H1 (cell line): ENCODE measurements around the gene SLC6A3. TPM values are rescaled to one million over a fixed set of nuclear protein-coding genes. Genes with fewer than 3 reads are reported as not detected.

Source experiments
- E2F6 ChIP-seq: IDR thresholded peaks from 2 replicates; pipeline ENCODE4 v1.6.1; 2012; ENCODE audit warnings: inconsistent platforms
- FOSL1 ChIP-seq: IDR thresholded peaks from 2 replicates; pipeline ENCODE4 v1.6.1; 2011; ENCODE audit warnings: mild to moderate bottlenecking, low read depth, low read length, moderate library complexity; ENCODE audit not compliant: insufficient read depth
- KDM5A ChIP-seq: fragments of 200-600 bp; IDR thresholded peaks from 2 replicates; pipeline ENCODE4 v1.7.1; 2012; ENCODE audit warnings: mild to moderate bottlenecking, low read length, inconsistent platforms, mixed read lengths
- POU5F1 ChIP-seq: IDR thresholded peaks from 2 replicates; pipeline ENCODE4 v1.6.1; 2011; ENCODE audit warnings: low read depth, mild to moderate bottlenecking, low read length, moderate library complexity
- RBBP5 ChIP-seq: IDR thresholded peaks from 2 replicates; pipeline ENCODE4 v1.7.1; 2012; ENCODE audit warnings: low read depth, mild to moderate bottlenecking, inconsistent platforms, low read length, moderate library complexity, borderline replicate concordance
- SP2 ChIP-seq: IDR thresholded peaks from 2 replicates; pipeline ENCODE4 v1.6.1; 2012; ENCODE audit warnings: mild to moderate bottlenecking, low read length, inconsistent platforms
- polyA plus RNA-seq, 7 experiments: library from polyadenylated mRNA; depleted of rRNA in 3 of 7; stranded (reverse) in 5 of 7; unstranded in 2 of 7; fragments of >200 nt in 5 of 7; fragments of 200-250 nt in 2 of 7; gene quantifications; 1 replicate in 5 of 7; 2 replicates in 1 of 7; 4 replicates in 1 of 7; pipeline versions ENCODE4 v1.2.1 to v1.2.3, GENCODE V29; 2011 to 2013; ENCODE audit warnings: missing spikeins in 2 of 7, mixed read lengths in 2 of 7
- total RNA-seq: library from RNA; stranded (reverse); fragmentation: NEBNext Ultra II Directional; extraction: Animal tissue kit (Norgen Biotek cat#: 25700); gene quantifications from 2 replicates; pipeline ENCODE4 v1.2.1, GENCODE V29; 2021

Gene SLC6A3
- total and polyA plus RNA-seq, 2 of the 8 experiments (the other 6 are each of a cell fraction or from before 2014, with no cell fraction given) = 0.48 to 0.91 TPM

GRCh38 chr5:1442222-1443145 lies 2.8 kb downstream of the SLC6A3 start (continued):
- TF ChIP-seq POU5F1 (no peak), SP2 (no peak), FOSL1 (no peak), RBBP5 (no peak), KDM5A (no peak), E2F6 (no peak)
